ENCODE data around the gene ABCB11.
"Not testable (repeated sequence)": the region's sequence is repeated elsewhere in the genome, so short reads cannot be mapped to it uniquely, and the experiment has no call there.

ABCB11 gene

DNA sequence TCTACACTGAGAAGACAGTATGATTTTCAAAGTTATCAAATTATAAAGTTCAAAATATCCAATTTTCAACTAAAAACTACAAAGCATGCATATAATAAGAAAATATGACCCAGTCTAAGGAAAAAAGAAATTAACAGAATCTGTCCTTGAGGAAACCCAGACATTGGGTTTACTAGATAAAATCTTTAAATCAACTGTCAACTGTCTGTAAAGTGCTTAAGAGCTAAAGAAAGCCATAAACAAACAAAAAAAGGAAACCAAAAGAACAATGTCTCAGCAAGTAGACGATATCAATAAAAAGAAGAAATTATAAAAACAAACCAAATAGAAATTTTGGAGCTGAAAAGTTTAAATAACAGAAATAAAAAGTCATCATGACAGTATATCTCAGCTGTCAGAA, 10.5 kb upstream of the ABCB11 start:
- no peak for DNase-seq

DNA sequence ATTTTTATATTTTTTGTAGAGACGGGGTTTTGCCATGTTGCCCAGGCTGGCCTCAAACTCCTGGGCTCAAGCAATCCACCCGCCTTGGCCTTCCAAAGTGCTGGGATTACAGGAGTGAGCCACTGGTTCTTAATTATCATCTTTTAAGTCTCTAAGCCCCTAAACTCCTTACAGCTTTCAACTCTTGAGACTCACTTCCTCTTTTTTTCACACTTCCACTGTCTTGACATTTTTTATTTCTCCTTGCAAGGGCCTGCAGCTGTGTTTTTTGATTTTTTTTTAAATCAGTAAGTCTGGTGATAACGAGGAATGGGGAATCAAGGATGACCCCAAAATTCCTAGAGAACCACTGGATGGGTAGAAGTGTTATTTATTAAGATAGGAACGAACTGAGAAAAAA, 8.6 kb upstream of the ABCB11 start:
- DNase-seq = no peak

DNA sequence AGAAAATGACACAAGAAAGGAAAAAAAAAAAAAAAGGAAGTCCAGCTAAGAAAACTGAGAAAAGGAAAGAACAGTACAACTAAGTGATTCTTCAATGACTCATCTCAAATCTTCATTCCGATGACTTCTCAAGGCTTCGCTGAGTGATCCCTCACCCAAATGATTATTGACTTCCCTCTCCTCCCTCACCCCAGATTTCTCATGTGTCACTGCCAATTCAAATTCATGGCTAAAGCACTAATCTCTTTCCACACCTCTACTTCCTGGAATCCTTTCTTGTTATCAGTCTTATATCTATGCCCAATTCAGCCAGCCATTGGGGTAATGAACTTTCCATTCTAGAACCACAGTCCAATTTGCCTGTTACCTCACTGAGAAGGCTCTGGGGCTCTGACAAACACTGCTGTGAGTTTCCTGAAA, 7.2 kb upstream of the ABCB11 start:
- DNase-seq = no peak

DNA sequence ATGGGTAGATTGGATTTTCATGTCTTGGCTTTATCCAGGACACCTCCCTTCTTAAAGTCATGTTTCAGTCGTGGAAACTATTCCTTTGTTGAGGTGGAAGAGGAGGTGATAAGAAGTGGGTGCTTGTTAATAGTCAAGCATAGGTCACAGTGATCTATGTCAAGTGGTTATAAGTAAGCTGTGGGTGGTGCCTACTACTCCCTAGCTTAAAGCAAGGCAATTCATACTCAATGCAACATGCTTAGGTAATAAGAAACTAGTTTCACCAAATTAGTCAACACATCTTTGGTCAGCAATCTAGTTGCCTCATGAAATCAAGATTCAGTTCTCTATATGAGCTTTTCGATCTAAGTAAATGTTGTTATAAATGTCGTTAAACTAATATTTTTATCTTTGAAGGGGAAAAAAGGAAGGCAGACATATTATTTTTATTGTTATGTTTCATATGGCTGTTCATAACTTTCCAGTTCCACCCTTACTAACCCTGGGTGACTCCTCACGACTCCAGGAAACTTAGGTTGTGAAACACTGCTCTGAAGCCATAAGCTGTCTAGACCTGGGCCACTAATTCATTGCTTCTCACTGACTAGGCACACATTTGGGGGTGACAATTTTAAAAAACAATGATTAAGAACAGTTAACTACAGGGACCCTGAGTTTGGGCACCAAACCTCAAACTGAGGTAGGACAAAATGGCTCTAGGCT, 5.8 kb upstream of the ABCB11 start:
- no peak for DNase-seq

DNA sequence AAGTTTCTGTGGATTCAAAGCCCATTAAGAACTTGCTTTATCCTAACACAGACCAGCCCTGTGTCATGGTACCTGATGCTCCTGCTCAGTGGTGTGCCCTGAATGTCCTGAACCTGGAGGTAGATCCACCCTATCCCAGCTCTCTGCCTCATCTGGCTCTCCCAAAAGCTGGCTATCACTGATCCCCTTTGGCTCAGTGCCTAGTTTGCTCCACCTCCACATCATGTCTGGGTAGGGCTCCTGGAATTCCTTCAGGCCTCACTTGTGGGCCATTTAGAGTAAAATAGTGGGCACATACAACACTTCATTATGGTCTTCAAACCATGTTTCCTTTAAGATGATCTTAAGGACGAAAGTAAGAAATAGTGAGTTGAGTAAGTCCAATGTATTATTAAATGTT, 4.8 kb upstream of the ABCB11 start:
- DNase-seq = no peak

DNA sequence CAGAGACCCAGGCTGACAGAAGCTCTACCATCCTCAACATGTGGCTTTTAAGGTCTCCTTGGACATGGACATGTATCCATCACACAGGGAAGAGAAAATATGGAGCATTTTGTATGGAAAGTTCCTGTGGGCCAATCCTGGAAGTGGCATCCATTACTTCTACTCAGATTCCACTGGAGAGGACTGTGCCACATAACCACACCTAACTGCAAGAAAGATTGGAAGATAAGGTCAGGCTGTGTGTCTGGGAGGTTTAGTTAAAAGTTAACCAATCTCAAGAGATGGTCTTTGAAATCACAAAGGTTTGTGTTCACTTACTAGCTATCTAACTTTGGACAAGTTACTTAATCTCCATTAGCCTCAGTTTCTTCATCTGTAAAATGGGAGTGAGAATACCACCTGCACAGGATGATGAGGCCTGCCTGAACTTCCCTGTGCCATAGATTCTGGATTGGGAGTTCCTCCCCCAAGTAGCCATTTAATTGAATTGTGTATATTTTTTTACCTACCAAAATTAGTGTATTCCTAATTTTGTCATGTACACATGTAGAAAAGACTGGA, 3.9 kb upstream of the ABCB11 start:
- DNase-seq = no peak

DNA sequence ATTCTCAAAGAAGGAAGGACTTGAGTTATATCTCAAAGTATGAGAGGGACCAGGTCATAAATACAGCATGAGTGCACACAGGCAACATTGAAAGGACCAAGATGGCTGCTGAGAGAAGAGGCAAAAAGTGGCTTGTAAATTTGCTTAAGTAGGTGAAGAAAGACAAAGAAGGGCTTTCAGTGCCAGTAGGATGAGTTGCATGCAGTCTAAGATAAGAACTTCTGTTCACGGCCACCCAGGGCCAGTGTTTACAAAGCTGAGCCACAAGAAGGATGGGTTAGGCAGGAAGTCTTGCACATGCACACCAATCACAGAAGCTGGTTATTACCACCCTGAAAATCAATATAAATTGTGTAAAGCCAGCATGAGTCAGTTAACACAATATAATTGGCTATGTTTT, 3.1 kb upstream of the ABCB11 start:
- DNase-seq = no peak

DNA sequence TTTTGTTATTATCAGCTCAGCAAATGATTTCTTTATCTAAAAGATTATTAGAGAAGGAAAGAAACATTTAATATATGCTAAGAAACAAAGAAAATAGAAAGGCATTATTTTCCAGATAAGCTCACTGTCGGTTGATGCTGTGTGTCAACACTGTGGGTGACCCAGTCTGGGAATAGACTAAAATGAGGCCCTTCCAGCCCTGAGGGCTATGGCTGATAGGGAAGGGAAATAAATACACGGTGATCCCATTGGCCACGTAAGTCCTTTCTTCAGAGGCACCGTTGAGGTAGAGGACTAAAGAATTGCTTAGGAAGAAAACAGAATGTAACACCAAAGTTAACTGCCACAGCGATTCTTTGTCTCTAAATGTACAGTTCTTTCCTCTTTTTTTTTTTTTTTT, 1.8 kb downstream of the ABCB11 start:
- DNase-seq = no peak

DNA sequence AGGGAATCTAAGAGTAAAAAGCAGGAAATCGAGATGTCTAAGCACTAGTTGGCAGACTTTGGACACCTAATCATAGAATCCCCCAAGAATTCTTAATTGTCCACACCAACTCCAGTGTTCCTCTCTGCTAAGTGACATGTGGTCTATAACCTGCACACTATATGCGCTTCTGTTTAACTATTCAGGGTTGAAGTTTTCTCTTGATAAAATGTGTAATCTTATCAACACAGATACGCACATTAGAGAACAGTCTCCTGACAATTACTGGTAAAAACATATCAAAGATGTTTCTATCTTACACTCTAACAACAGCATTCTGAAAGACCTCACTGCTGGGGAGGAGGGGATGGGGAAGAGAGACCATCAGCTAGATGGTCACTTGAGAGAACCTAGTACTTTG, 3.9 kb downstream of the ABCB11 start:
- DNase-seq = no peak

DNA sequence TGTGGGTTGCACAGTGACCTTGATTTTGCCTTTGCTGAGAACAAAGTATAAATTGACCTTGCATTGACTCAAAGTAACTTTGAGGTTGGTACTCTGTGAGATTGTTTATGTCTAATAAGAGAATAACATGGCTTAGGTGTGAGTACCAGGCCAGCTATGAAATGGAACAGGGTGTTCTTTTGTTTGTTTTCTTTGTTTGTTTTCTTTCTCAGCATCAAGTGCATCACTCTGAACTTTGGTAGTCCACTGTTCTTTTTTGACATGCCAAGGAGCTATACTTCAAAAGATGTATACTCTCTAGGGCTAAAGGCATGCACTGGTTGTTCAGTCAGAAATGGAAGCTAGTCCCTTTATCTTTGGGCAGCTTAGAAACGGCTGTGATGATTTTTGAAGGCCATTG, 5.1 kb downstream of the ABCB11 start:
- no peak for DNase-seq

DNA sequence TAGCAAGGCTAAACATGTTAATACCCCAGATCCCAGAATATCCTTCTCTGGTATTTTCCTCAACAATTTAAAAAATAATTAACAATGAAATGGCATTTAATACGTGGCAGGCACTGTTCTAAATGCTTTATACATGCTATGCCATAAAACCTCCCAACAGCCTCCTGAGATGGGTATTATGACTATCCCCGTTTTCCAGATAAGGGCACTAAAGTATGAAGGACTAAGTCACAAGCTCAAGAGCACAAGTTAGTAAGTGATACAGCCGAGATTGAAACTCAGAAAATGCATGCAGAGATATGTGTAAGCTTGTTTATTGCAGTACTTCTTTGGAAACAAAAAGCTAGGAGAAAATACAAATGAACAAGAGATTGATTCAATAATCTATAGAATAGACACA, 8.0 kb downstream of the ABCB11 start:
- no peak for DNase-seq

DNA sequence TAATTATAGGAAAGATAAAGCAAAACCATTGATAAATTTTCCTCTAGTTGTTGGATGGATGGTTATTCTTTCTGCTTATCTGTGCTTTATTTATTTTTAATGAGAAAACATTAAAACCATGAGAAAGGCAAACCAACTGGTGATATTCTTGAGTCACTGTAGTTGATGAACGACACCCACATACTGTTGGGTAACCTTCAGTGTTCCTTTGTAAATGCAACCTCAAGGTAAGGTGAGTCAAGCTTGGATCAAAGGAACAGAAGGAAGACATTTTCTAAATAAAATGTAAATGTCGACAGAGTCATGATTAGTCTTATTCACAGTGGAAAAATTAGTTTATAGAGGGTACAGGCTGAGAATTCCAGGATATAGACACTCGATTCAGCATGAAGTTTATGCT, 12.7 kb downstream of the ABCB11 start:
- no peak for DNase-seq

DNA sequence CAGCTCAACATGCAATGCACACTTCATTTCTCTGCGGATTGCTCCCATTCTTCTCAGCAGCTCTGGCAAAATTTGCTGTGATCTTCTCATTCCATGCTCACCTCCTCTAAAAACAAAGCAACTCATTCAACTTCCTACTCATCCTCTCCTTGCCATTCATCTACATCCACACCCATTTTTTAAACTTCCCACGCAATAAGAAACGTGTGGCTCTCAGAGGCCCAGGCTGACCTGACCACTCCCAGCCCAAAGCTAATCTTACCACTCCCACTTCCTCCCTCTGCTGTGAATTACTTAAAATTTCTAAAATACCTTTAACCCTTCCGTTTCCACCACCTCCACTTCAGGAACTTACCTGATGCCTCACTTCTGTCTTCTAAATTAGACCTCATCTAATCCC, 15.2 kb downstream of the ABCB11 start:
- DNase-seq = no peak

DNA sequence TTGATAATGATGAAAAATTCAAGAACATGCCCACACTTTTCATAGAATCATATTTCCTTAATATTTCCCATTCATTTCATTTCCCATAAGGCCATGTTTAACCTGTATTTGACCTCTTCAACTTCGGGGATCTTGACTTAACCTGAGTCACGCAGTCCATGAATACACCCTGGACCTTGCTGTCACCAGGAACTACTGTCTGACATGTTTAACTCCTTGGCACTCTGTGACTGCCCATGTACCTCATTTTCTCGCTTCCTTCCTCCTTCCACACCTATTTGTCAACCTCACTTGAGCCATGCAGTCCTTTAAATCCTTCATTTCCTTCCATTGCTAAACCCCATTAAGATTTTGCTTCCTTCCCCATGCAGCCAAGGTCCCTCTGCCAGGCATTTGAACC, 16.3 kb downstream of the ABCB11 start:
- no peak for DNase-seq

DNA sequence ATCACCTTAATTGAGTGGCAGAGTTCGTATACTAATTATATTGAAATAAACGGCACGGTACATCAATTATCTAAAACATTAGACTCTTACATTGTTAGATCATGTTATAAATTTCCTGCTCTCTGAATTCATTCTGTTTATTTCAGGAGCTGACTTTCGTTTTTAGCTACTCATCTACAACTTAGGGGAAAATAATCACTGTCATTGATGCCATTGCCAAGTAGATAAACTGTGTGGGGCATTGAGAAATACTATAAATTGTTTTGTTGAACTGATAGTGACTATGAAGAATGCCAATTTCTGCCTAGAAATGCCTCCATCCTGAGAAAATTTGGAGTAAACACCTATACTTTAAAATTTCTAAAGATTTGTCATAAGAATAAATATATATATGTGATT, 17.5 kb downstream of the ABCB11 start:
- DNase-seq = no peak

DNA sequence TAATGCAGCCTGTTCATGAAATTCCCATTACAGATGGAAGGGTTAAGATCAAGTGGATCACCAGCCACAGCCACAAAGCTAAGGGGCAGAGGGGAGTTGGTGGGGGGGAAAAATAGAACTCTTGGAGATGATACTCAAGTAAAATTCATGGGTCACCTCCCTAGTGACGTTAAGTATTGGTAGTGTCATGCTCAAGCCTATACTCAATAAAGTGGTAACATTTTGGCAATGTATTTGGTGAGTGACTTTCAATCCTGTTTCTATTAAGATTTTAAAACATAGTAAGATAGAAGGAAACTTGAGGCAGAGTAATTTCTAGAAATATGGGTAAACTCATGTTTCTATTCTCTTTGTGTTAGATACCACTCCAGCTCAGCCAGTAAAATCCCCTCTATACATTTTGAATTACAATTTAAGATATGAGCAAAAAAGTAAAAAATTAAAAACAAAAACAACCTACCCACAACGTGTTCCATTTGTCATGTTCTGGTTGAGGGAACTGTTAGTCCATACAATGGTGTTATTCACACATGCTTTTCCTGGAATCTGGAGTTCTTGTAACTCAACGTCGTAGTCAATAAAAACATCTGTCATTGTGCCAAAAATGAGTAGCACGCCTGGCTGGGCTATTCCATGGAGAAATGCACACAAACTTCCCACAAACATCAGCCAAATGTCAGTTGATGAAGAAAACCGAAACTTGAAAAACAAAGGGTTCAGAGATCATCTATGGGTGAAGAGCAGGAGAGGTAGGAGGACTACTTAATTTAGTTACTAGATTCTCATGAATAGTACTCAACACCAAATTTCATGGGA, 18.1 kb downstream of the ABCB11 start:
- DNase-seq = no peak

DNA sequence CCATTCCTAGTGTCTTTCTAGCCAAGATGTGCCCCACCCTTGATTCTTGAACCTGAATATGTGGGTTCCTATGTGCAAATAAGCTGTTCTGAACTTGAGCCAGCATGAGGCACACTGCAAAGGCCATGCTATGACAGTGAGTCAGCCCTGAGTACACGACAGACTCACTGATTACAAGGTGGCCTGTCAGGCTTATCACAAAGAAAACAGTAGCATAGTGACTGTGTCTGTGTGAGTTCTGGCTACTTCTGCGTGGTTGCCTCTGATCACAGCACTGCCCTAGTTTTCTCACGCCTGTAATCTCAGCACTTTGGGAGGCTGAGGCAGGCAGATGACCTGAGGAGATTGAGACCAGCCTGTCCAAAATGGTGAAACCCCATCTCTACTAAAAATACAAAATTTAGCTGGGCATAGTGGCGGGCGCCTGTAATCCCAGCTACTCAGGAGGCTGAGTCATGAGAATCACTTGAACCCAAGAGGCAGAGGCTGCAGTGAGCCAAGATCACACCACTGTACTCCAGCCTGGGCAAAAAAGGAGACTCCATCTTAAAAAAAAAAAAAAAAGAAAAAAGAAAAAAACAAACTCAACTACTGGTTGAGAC, 18.8 kb downstream of the ABCB11 start:
- DNase-seq = not testable (repeated sequence)

DNA sequence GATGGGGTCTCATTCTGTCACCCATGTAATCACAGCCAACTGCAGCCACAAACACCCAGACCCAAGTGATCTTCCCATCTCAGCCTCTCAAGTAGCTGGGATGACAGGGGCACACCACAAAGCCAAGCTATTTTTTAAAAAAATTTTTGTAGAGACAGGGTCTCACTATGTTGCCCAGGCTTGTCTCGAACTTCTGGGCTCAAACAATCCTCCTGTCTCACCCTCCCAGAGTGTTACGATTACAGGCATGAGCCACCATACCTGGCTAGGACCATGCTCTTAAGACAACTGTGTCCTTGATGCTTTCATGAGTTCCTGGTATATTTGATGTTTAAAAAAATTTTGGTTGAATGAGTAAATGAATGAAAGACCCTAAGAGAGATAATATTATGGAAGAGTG, 19.4 kb downstream of the ABCB11 start:
- no peak for DNase-seq

DNA sequence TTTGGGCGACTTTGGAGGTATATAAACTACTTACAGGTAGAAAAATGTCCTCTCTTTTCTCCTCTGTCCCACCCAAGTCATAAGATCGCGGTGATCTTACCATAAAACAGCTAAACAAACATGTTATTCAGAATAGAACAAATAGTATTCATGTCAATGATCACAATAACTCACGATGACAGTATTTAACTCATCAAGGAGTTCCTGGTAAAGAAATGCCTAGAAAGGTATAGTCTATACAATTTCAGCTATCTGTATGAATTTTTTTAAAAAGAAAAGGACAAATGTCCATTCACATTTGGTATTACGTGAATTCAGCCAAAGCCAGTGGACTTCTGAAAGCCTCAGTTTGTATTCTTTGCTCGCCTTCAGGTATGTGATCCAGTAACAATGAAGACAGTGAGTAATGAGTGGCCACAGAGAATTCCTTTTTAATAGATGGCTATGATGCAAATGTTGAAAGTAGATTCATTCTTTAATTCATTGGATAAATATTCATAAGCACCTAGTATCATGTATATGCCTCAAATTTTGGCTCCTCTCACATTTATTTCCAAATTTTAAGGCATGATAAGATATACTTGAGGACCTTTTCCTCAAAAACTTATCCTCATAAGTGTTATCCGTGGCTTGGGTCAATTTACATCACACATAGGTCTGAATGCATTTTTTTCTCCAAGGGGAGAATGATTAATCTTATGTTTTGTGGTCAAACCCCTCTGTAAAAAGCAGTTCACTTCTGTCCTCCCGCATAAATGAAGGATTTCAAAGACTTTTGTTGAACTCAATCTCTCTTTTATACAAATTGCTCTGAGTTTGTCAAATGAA, 20.3 kb downstream of the ABCB11 start:
- no peak for DNase-seq

DNA sequence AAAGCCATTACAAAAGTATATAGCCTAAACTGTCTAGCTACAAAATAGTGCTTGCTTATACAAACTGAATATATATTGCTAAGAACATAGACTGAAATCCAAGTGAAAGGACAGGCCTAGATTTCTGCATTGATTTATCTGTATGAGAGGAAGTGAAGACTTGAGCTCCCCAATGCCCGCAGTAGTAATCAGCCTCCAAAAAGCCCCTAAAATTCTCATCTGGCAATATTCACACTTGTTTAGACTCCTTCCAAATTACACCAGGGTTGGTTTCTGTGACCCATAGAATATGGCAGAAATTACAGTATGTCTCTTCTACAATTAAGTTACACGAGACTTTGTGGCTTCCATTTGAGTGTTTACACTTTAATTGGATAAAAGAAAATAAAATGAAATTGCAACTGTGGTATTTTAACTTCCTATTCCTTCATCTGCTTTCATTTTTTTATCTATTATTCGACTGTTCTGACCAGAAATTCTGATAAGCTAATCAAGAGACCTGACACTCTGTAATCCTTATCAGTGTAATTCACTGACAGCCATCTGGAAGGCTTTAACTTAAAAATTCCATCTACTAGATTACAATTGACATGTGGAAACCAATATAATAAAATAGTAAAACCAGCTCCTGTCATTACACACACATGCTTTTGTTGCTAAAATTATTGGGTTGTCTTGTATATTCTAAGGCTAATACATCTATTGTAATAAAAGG, 21.1 kb downstream of the ABCB11 start:
- no peak for DNase-seq

DNA sequence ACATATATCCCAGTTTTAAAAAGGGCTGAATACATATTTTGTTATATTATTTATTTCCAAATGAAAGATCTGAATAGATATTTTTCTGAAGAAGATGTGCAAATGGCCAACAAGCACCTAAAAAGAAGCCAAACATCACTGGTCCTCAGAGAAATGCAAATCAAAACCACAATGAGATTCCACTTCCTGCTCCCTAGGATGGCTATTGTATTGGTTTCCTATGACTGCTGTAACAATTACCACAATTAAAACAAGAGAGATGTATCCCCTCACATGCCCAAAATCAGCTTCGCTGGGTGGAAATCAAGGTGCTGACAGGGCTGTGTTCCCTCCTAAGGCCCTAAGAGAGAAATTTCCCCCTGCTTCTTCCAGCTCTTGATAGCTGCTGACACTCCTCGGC, 23.2 kb downstream of the ABCB11 start:
- no peak for DNase-seq

DNA sequence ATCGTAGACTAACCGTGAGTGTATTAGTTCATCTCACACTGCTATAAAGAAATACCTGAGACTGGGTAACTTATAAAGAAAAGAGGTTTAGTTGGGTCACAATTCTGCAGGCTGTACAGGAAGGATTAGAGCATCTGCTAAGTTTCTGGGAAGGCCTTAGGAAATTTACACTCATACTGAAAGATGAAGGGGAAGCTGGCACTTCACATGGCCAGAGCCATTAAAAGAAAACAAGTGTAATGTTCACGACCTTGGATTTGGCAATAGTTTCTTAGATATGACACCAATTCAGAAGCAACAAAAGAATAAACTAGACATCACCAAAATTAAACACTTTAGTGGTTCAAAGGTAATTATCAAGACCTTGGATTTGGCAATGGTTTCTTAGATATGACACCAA, 23.8 kb downstream of the ABCB11 start:
- DNase-seq = no peak

Data from stimulated activated CD4-positive, alpha-beta T cell treated with anti-CD3 and anti-CD28 coated beads, Interleukin-4, amount 100 ng/mL, for 1 hour (primary cell).